K562 (cell line): ENCODE measurements around the gene AKT1.

Source experiments
- CTCF ChIP-seq, 3 experiments: IDR thresholded peaks in 2 of 3; conservative IDR thresholded peaks in 1 of 3; 2 replicates each; pipeline ENCODE4 v1.5.1; 2011 to 2012; ENCODE audit warnings: low read length in 3 of 3, mild to moderate bottlenecking in 3 of 3, control low read depth in 2 of 3, improper control_type of control experiment in 1 of 3, inconsistent platforms in 1 of 3, low read depth in 1 of 3, mixed read lengths in 1 of 3, moderate library complexity in 1 of 3; ENCODE audit not compliant: insufficient read depth in 2 of 3
- HMG20B ChIP-seq: fragments of 250-450 bp; sonication (Bioruptor Pico); IDR thresholded peaks from 2 replicates; pipeline ENCODE4 v1.5.0; 2021; ENCODE audit warnings: mild to moderate bottlenecking
- STAT5B ChIP-seq: fragments of 250-450 bp; sonication (Bioruptor Pico); IDR thresholded peaks from 2 replicates; pipeline ENCODE4 v1.8.0; 2021; ENCODE audit warnings: mild to moderate bottlenecking, inconsistent platforms

- TF ChIP-seq HMG20B (CRISPR knock-in tag) (no peak), STAT5B (CRISPR knock-in tag) (no peak), CTCF (IDR thresholded peaks at IDR 0.05 in 2 of 3, conservative IDR thresholded peaks at IDR 0.05 in 1 of 3; ENCODE audit: insufficient read depth in 2 of 3, low read depth in 1 of 3, low read length in 3 of 3) (no peak)
Observed at GRCh38 chr14:104724407-104724980, 71.1 kb downstream of the AKT1 start.
